GM12878 (cell line): ENCODE measurements around the gene ANKRD11.

ENCODE experiments used
- CBX5 ChIP-seq: sonication (generic); IDR thresholded peaks from 2 replicates; pipeline ENCODE4 v1.6.1; 2016; ENCODE audit warnings: low read depth, moderate library complexity, mild to moderate bottlenecking, inconsistent platforms
- FOXK2 ChIP-seq: fragments of 450-650 bp; IDR thresholded peaks from 2 replicates; pipeline ENCODE4 v1.6.1; 2017; ENCODE audit warnings: mild to moderate bottlenecking, moderate library complexity
- MTA3 ChIP-seq: IDR thresholded peaks from 2 replicates; pipeline ENCODE4 v1.6.1; 2012; ENCODE audit warnings: low read length, inconsistent platforms, borderline replicate concordance
- PML ChIP-seq: IDR thresholded peaks from 2 replicates; pipeline ENCODE4 v1.6.1; 2012; ENCODE audit warnings: low read length, inconsistent platforms
- TAF1 ChIP-seq: IDR thresholded peaks from 2 replicates; pipeline ENCODE4 v1.6.1; 2011; ENCODE audit warnings: mild to moderate bottlenecking, low read depth, low read length, borderline replicate concordance
- YY1 ChIP-seq: IDR thresholded peaks from 2 replicates; pipeline ENCODE4 v1.6.1; 2011; ENCODE audit warnings: low read depth, mild to moderate bottlenecking, low read length
- TF ChIP-seq, protein P1 (sequence below), 3 experiments: IDR thresholded peaks in 2 of 3; conservative IDR thresholded peaks in 1 of 3; 2 replicates each; pipeline ENCODE4 v1.5.1; 2011; ENCODE audit warnings: low read depth in 3 of 3, low read length in 3 of 3, mild to moderate bottlenecking in 3 of 3, control low read depth in 2 of 3, moderate library complexity in 2 of 3, inconsistent platforms in 1 of 3, mixed read lengths in 1 of 3; ENCODE audit not compliant: control insufficient read depth in 2 of 3, insufficient read depth in 1 of 3; ENCODE audit errors: extremely low read depth in 1 of 3
- TF ChIP-seq, protein P2 (sequence below): IDR thresholded peaks from 2 replicates; pipeline ENCODE4 v1.6.1; 2012; ENCODE audit warnings: low read length, inconsistent platforms

DNA sequence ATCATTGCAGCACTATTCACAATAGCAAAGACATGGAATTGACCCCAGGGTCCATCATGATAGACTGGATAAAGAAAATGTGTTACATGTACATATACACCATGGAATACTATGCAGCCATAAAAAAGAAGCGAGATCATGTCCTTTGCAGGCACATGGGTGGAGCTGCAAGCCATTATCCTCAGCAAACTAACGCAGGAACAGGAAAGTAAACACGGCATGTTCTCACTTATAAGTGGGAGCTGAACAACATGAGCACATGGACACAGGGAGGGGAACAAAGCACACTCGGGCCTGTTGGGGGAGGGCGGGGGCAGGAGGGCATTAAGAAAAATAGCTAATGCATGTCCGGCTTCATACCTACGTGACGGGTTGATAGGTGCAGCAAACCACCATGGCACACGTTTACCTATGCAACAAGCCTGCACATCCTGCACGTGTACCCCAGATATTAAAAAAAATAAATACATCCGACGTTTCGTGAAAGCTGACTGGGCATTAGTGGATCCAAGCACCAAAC lies 243.9 kb downstream of the ANKRD11 start:
- TF ChIP-seq YY1 (no peak), MTA3 (no peak), FOXK2 (no peak), TAF1 (no peak), CBX5 (no peak), PML (no peak)
- TF ChIP-seq, protein P1, sequence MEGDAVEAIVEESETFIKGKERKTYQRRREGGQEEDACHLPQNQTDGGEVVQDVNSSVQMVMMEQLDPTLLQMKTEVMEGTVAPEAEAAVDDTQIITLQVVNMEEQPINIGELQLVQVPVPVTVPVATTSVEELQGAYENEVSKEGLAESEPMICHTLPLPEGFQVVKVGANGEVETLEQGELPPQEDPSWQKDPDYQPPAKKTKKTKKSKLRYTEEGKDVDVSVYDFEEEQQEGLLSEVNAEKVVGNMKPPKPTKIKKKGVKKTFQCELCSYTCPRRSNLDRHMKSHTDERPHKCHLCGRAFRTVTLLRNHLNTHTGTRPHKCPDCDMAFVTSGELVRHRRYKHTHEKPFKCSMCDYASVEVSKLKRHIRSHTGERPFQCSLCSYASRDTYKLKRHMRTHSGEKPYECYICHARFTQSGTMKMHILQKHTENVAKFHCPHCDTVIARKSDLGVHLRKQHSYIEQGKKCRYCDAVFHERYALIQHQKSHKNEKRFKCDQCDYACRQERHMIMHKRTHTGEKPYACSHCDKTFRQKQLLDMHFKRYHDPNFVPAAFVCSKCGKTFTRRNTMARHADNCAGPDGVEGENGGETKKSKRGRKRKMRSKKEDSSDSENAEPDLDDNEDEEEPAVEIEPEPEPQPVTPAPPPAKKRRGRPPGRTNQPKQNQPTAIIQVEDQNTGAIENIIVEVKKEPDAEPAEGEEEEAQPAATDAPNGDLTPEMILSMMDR (IDR thresholded peaks at IDR 0.05 in 2 of 3, conservative IDR thresholded peaks at IDR 0.05 in 1 of 3; ENCODE audit: control insufficient read depth in 2 of 3, extremely low read depth in 1 of 3, insufficient read depth in 1 of 3, low read depth in 3 of 3, low read length in 3 of 3): no peak
- TF ChIP-seq, protein P2, sequence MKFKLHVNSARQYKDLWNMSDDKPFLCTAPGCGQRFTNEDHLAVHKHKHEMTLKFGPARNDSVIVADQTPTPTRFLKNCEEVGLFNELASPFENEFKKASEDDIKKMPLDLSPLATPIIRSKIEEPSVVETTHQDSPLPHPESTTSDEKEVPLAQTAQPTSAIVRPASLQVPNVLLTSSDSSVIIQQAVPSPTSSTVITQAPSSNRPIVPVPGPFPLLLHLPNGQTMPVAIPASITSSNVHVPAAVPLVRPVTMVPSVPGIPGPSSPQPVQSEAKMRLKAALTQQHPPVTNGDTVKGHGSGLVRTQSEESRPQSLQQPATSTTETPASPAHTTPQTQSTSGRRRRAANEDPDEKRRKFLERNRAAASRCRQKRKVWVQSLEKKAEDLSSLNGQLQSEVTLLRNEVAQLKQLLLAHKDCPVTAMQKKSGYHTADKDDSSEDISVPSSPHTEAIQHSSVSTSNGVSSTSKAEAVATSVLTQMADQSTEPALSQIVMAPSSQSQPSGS: no peak
